GM18498 (cell line): ENCODE results near the gene PFN1.
"Not testable (repeated sequence)": the region's sequence is repeated elsewhere in the genome, so short reads cannot be mapped to it uniquely, and the experiment has no call there.

Experiments used
- ATAC-seq: cut with Tn5 transposase; IDR thresholded peaks from one replicate; pipeline ENCODE4 v1.9.1; 2021; ENCODE audit warnings: mild to moderate bottlenecking, moderate library complexity; ENCODE audit not compliant: unreplicated experiment

The PFN1 gene

GRCh38 chr17:4926577-4927335, 21.6 kb downstream of the PFN1 start:
- ATAC-seq = not testable (repeated sequence)

- ATAC-seq = no peak
These were observed 27.0 kb downstream of the PFN1 start for GRCh38 chr17:4921320-4921719.

GRCh38 chr17:4920351-4921048, 27.8 kb downstream of the PFN1 start:
- no peak for ATAC-seq

- ATAC-seq = no peak
These were observed 28.8 kb downstream of the PFN1 start for GRCh38 chr17:4919511-4920047.

- not testable (repeated sequence) for ATAC-seq
These were observed 33.8 kb downstream of the PFN1 start for GRCh38 chr17:4914551-4914950.

GRCh38 chr17:4913994-4914393, 34.3 kb downstream of the PFN1 start:
- ATAC-seq = no peak

GRCh38 chr17:4908711-4909496, 39.4 kb downstream of the PFN1 start:
- ATAC-seq = peak; percentile 62

GRCh38 chr17:4908301-4908700, 40.0 kb downstream of the PFN1 start:
- no peak for ATAC-seq

GRCh38 chr17:4906642-4907041, 41.7 kb downstream of the PFN1 start:
- ATAC-seq = not testable (repeated sequence)

- ATAC-seq = no peak
These were observed 45.1 kb downstream of the PFN1 start, which contains the start of gene CHRNE for GRCh38 chr17:4903051-4903818. Gene CHRNE, minus strand, starts transcription at chr17:4903098. Its CDS starts 35 bp downstream, at chr17:4903063.

- no peak for ATAC-seq
These were observed 45.8 kb downstream of the PFN1 start for GRCh38 chr17:4902540-4902939.

GRCh38 chr17:4901648-4902344, 46.5 kb downstream of the PFN1 start:
- no peak for ATAC-seq

GRCh38 chr17:4901108-4901647, 47.2 kb downstream of the PFN1 start:
- ATAC-seq = no peak

- no peak for ATAC-seq
These were observed 47.9 kb downstream of the PFN1 start for GRCh38 chr17:4900231-4901107.

GRCh38 chr17:4899341-4900230, 48.7 kb downstream of the PFN1 start, which contains the start of gene C17orf107:
Gene C17orf107, plus strand, starts transcription at chr17:4899536. Its CDS starts 227 bp downstream, at chr17:4899763.
- peak; percentile 58 for ATAC-seq

GRCh38 chr17:4898927-4899326, 49.4 kb downstream of the PFN1 start:
- peak; percentile 5 for ATAC-seq

- no peak for ATAC-seq
These were observed 50.0 kb downstream of the PFN1 start for GRCh38 chr17:4898351-4898750.
